Heart left ventricle (tissue), 13 donors: ENCODE measurements around the gene CDX2.

Source experiments
- POLR2A ChIP-seq, 2 donors: fragments of 450-650 bp; IDR thresholded peaks; one replicate each; pipeline ENCODE4 v1.6.1; 2017; ENCODE audit warnings: antibody characterized with exemption in 2 of 2, mild to moderate bottlenecking in 2 of 2, moderate library complexity in 2 of 2
- TF ChIP-seq, protein P1 (sequence below), 12 donors: fragments of 200-600 bp; sonication (generic) in 4 of 12; IDR thresholded peaks; one replicate each; pipeline versions ENCODE4 v1.5.0 to v1.8.0; 2018 to 2022; ENCODE audit warnings: antibody characterized with exemption in 12 of 12, mild to moderate bottlenecking in 5 of 12
- donor health status: ischemic (EF 13 %, LVEDD 7.1; RV severe dilation, severe dysfunction).
- donor health status: DM: no; HTN: yes; CAD: no.
- donor health status: DM: no; HTN: no; CAD: no.
- donor health status: ischemic (EF 25% LVEDD 6.9; RV normal size, moderate dysfunction).
- donor health status: ischemic (EF 25% LVEDD 5.7; RV mildly dilated, moderate dysfunction).
- donor health status: ischemic (EF 35%, LVEDD 5.7; RV mildly dilated, moderate dysfunction).
- donor health status: nonischemic (EF 11% LVEDD 7.7; RV severe dilation, severe dysfunction).
- donor health status: DM: yes; HTN: yes; CAD: no.
- donor health status: PGD.
- donor health status: ischemic (EF 29% LVEDD 5.4; RV normal size, mild dysfunction).
- donor health status: nonischemic (EF 23%, LVEDD 6.1; RV moderate dilation, normal function).

DNA sequence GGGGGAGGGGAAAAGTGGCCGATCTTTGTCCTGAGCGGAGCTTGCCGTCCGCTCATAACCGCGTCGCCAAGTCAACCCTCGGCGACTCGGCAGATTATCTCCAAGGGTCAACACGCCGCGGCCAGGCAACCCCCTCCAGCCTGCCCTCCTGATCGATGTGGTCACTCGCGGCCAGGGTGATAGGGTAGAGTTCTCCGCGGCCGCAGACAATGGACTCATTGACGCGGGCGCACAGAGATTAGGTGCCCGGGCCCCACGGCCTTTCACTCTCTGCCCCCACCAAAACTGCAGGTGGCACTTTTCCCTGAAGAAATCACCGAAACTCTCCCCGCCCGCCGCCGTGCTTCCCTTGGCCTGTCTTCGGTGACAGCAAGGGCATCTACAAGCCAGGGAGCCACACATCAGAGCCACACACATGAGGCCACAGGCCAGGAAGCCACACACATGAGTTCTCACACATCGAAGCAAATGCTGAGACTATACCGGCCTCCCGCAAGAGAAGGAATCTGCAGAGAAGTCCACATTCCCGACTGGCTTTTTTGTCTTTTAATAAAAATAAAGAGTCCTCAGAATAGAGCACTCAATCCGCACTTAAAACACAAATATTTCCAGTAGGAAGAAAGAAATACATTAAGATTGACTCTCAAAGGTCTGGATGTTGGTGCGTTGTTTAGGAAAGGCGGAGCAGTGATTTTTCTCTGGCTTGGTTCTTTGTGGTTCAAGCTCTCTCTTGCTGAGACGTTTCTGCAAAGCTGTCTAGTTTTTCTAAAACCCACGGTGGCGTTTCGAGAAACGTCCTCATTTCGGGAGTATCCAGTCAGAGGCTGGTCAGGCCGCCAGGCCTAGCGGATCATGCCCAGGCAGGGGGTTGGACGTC is 50.8 kb downstream of the CDX2 start:
- TF ChIP-seq, protein P1, sequence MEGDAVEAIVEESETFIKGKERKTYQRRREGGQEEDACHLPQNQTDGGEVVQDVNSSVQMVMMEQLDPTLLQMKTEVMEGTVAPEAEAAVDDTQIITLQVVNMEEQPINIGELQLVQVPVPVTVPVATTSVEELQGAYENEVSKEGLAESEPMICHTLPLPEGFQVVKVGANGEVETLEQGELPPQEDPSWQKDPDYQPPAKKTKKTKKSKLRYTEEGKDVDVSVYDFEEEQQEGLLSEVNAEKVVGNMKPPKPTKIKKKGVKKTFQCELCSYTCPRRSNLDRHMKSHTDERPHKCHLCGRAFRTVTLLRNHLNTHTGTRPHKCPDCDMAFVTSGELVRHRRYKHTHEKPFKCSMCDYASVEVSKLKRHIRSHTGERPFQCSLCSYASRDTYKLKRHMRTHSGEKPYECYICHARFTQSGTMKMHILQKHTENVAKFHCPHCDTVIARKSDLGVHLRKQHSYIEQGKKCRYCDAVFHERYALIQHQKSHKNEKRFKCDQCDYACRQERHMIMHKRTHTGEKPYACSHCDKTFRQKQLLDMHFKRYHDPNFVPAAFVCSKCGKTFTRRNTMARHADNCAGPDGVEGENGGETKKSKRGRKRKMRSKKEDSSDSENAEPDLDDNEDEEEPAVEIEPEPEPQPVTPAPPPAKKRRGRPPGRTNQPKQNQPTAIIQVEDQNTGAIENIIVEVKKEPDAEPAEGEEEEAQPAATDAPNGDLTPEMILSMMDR (IDR thresholded peaks at IDR 0.05) = no peak
- no peak for TF ChIP-seq POLR2A (IDR thresholded peaks at IDR 0.05)
